ENCODE measurements around the gene GLIS1.

Gene GLIS1

DNA sequence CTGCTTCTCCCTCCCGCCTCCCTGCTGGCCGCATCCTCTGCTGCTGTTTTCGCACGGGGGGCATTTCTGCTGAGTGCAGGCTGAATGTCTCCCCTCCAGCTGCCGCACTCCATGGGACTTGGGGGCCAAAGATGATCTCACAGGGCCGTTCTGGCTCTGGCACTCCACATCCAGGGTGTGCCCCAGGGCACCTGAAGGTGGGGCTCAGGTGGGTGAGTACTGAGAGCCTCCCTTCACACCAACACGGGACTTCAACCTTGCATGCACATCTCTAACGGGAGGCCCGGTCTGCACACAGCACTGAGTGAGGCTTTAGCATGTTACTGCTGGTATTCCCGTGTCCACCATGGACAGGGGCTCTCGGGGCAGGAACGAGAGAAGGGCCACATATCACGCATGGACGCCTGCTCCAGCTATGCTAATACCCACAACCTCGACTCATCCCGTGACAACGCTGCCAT, 190.9 kb downstream of the GLIS1 start:
- DNase-seq (ENCODE audit: low spot score): no peak

DNA sequence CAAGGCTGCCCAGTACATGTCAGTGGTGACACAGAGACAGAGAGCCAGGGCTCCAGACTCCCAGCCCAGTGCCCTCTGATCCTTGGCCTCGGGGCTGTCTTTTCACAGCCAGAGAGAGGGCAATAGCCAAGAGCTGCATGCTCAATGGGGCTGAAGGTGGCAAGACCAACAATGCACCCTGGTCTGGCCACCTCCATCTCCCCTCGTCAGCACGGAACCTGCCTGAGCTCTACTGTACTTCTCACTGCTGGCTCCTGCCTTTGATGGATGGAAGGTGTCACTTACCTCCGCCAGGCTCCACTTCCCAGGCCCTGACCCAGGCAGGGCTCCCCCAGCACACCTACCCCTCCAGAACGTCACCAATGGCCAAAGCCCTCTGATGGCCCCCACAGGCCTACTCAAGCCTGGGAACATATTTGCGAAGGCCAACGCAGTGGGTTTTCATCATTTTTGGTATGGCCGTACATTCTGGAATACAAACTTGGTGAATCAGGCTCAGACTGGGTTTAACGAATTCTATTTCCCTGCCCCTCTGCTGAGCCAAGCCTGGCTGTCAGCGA, 191.7 kb downstream of the GLIS1 start:
- no peak for DNase-seq (ENCODE audit: low spot score)

DNA sequence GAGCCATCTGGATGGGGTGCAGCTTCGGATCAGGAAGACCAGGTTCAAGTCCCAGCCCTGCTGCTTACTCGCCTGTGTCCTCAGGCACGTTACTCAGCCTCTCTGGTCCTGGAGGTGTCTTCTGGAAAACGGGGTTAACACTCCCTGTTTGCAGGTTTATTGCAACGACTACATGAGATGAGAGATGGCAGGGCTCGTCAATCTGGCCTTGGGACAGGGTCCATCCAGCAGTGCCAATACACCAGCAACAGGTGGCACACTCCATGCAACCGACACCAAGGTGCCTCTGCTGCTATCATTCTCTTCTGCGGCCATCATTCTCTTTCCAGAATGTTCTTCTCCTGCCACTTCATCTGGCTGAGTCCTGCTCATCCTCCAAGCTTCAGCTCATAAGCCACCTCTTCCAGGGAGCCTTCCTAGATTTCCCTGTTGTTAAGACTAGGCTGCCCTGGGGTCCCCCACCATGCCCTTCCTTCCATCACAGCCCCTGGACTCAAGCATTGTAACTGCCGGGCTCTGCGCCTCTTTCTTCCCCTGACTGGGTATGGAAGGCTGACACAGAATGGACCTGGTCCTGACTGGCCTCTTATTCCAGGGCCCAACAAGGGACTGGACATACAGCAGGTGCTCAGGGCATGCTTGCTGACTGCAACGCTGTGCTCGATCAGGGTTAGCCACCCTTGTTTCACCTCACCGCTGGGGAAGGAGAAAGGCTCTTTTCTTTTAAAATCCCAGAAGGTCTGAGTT, 192.4 kb downstream of the GLIS1 start:
- no peak for DNase-seq (ENCODE audit: low spot score)

DNA sequence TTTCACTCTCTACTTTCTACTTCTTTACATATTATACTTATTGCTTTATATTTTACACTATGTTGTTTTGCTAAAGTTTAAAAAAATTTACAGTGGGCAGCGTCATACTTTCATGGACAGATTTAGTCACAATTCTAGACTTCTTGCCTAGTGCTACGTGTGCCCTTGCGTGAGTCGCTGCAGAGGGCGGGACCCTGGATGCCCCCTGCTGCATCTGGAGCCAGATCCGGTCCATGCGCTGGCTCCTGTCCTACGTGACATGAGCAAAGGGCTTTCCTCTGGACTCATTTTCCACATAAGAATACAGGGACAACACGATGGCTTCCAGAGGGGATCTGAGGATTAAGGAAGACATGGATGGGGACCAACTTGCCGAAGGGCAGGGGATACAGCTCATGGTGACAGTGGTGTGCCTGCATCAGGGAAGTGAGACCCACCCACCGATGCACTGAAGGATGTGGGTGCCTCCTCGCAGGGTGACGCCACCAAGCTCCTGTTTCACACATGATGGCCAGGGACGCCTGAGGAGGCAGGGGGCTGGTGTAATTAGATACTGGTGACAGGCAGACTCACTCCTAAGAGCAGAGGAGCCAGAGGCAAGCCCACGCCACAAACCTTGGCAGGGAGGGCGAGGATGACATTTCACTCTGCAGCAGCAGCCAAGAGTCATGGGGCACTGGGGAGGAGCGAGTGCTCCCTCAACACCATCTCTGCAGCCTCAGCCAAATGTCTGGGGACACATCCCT, 193.1 kb downstream of the GLIS1 start:
- no peak for DNase-seq (ENCODE audit: low spot score)

DNA sequence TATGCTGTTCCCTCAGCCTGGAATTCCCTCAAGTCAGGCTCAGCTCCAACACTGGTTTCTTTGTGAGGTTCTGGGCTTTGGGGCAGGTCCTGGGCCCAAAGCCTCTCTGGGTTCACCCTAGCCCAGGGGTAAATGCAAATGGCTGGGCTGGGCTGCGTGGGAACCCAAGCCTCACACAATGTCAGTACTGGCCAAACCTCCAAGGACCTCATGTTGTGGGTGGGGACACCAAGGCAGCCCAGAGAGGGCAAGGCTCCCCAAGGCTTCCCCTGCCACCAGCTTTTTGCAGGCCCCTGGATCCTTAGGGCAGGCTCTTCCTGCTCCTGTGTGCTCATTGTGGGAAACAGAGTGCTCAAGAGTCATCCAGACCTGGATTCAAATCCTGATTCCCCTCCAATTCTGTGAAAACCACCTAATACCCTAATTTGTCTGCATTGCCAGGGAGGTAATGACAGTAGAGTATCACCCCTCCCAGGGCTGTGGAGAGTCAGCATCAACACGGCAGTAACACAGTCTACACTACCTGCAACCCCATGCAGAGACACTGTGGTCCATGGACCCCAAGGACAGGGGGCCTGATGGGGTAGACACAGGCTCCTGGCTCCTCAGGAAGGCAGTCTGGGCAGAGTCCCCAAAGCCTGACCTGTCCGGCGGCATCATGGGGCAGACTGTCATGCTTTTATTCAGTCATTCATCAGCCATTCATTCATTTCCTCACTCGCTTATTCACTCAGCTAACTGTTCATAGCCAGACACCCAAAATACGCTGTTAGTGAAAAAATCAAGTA, 194.0 kb downstream of the GLIS1 start:
- DNase-seq (ENCODE audit: low spot score): no peak

DNA sequence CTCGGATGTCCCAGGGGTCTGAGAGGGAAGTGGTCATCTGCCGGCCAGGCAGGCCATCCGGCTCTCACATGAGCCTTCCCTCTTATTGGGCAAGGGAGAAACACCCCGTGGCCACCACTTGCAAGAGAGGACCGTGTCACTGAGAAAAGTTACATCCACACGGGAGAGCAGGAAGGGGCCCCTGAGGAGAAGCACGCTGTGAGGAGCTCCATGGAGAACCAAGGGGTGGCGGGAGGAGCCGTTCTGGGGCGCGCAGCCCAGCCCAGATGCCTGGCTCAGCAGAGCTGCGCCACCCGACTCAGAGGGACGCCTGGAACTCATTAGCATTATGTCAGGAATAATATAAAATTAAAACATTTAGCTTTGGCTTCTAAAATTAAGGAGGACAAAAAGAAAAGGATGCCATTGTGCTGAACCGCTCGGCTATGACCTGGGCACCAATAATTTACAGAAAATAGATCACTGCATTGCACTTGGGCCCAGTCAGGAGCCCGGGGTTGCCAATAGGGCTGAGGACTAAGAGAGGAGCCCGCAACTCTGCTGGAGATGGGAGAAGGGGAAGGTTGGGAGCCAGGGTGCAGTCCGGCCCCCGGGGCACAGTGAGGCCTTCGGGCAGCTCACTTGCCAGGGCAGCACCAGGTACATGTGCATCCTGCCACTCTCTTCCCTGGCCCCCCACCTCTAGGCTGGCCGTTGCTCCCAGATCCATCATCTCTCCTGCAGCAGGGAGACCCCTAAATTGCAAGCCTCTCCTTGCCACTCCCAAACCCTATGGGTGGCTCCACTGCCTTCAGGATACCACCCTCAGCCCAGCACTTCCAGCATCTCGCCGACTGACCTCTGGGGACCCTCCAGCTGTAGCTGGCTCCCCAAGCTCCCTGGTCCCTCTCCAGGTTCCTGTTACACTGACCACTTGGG, 194.9 kb downstream of the GLIS1 start:
- DNase-seq (ENCODE audit: low spot score): no peak

DNA sequence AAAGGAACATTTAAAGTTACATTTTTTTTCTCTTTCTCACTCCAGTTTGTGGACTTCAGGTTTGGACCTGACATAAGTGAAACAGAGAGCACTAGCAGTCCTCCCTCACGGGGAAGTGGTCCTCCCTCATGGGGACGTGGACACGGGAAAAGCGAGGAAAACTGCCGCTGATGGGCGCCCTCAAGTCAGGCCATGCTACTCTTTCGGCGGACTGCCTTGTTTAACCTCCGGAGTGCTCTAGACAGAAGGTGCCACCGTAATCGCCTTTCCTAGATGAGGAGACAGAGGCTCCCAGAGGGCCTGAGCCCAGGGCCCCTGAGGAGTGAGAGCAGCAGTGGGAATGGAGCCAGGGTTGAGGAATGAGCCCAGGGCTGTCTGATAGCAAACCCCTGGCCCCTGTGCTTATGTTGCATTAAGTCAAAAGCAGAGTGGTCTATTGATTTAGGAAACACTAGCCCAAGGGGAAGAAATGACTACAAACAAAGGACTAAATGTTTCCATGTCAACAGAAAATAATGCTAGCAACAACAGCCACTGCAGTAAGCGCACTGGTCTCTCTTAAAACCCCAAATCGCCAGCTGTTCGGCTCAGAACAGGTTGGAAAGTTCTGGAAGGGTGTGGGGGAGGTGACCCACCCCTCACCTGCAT, 195.7 kb downstream of the GLIS1 start:
- no peak for DNase-seq (ENCODE audit: low spot score)

DNA sequence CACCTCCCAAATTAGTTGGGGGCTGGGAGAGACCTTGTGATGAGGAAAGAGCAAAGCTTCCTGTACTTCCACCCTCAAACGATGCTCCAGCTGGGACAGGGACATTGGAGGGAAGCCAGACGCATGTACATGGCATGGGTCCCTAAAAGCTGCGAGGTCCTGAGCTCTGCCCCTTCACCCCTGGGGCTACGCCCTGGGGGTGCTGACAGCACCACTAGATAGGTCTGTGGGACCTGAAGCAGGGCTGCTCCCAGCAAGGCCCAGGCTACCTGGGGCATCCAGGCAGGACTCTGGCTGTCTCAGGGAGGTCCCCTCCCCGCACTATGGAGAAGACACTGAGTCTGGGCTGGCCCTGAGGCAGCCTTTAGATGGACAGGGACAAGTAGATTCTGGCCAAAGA, 196.4 kb downstream of the GLIS1 start:
- no peak for DNase-seq (ENCODE audit: low spot score)

DNA sequence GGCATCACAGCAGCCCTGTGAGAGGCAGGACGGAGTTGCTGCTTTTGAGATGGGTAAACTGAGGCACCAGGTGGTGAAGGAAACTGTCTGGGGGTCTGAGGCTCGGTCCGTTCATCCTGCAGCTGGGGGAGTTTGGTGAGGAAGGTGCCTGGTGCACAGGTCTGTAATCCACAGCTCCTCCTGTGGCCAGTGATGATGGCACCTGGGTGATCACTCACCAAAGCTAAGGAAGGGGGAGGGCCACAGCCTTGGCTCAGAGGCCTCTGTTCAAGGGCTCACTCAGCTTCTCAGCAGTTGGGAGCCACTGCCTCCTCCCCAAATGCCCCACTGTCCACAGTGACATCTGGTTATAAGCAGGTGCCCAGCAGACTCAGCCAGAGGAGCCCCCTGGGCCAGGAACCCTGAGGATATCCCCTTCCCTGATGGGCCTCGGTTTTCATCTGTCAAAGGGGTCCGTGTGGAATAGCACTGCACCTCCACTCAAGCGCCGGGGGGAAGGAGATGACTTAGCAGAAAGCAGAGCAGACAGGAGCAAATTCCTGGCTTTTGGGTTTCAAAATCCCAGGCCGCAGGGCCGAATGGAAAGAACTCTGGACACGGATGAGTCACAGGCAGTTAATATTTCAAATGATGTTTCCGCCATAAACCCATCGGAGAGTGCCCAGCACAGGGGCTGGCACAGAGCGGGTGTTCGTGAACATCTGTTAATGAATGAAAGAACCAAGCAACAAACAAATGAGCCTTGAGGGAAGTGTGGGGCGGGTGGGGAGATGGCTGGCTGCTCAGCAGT, 197.0 kb downstream of the GLIS1 start:
- no peak for DNase-seq (ENCODE audit: low spot score)

DNA sequence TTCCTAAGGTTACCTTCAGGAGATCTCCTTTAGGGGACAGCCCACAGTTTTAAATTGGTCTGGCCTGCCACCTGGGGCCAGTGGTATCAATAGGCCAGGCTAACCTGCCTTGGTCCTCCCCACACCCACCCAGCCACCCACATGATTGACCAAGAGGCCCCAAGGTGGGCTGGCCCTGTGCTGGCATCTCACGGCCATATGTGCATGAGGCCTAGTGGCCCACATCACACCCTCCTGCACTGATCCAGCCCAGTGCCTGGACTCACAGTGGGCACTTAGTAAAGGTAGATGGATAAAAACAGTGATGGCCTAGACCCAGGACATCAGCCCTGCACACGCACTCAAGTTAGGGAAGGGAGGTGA, 197.7 kb downstream of the GLIS1 start:
- no peak for DNase-seq (ENCODE audit: low spot score)

DNA sequence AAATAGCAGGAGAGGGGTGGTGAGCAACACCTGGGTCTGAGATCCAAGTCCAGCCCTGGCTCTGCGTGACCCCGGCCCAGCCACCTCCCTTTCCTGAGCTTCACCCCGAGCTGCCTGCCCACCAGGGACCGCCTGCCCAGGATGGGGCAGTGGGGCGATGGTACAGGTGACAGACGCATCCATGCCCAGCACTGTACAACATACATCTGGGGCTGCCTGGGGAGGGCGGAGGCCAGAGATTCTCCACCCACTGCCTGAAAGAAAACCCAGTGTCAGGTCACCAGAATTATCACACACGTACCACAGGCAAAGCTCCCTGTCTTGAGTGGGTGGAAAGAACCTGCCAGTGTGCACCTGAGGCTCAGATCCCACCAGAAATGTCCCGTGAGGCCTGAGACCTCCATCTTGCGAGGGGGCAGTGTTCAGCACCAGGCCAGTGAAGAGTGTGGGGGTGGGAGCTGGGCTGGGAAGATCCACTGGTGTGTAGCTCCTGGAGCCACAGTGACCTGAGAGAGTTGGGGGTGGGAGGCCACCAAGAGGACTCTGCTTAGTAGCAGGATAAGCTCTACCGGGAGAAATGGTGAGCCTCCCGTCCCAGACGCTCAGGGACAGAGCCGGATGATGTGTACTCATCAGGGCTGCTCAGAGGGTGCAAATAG, 198.2 kb downstream of the GLIS1 start:
- no peak for DNase-seq (ENCODE audit: low spot score)

DNA sequence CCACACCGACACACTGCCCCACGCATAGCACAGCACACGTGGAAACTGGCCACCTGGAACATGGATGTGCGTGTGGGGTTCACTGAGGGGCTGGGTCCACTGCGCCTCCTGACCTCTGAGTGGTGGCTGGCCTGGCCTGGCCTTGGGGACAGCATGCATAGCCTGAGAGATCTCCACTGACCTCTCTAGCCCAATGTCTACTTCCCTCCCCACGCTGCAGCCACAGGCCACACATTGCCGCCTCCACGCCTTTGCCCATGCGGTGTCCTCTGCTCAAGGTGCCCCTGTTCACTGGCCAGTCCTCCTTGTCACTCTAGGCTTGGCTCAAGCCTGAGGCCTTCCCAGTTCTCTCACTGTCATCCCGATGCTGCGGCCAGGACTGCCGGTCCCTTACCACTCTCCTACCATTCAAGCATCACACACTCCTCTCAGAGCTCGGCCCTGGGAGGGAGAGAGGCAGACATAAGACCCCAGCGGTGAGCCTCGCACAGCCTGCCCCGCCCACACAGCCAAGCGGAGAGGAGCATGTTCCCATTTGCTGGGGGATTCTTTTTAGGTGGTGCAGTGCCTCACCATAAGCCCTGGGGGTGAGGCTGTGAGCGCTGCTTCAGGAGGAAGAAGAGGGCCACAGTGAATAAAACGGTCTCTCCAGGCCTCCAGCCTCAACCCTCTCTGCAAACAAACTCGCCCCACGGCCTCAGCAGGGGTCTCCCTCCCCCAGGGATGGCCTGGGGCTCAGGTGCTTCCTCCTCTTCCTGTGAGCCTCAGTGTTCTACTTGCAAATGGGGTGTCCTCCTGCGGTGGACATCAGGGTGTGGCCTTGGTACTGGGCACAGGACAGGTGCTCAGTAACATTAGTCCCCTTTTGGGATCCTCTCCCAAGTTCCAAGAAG, 199.0 kb downstream of the GLIS1 start:
- DNase-seq (ENCODE audit: low spot score): no peak

DNA sequence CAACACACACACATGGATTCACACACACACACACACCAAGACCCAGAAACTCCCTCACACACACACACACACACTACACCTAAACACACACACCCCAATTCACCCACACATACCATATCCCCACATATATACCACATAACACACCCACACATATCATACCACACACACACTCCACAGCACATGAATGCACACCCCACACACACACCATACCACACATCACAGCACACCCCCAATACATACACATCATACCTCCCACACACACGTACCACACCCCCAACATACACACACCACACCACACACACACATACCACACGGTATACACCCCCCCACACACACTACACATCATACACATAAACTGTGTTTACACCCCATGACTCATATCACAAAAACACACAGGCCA, 199.7 kb downstream of the GLIS1 start:
- no peak for DNase-seq (ENCODE audit: low spot score)

DNA sequence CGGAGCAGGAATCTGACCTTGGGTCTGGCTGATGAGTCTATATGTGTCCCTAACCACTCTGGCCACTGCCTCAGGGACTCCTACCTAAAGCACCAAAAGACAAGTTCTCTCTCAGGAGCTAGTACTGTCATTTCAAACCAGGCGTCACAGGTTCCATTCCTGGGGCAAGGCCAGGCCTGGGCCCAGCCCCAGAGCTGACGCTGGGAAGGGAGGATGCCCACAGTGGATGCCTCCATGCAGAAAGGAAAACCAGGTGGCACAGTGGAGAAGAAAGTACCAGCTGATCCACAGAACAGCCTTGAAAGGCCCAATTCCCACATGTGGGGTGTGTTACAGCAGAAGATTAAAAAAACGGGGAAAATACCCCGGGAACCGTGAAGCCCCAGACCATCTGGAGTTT, 202.4 kb downstream of the GLIS1 start:
- no peak for DNase-seq (ENCODE audit: low spot score)

DNA sequence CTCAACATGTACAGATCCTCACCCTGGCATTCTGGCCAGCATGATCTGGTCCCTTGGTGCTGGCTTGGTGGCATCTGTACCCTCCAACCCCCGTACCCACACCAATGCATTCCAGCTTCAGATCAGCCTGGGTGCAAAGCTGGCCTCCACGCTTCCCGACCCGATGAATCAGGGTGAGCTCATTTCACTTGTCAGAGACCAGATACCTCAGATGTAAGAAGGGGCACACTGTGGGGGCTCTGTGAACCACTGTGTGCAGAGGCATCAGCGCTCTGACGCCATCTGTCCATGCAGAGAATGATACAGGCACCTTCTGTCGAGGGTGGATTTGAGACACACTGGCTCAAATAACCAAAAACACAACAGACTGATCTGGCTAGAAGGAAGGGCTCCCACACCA, 203.1 kb downstream of the GLIS1 start:
- no peak for DNase-seq (ENCODE audit: low spot score)

DNA sequence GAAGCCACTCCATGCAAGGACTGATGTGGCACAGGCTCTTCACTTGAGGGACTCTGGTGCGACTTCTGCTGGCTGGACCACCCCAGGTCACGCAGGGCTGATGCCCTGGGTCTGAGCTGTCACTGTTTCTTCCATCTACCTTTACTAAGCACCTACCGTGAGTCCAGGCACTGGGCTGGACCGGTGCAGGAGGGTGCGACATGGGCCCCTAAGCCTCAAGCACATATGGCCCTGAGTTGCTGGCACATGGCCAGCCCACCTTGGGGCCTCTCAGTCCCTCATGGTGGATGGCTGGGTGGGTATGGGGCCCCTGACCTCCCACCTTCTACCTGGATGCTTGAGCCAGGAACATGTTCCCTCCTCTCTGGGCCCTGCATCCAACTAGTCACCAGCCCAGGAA, 203.7 kb downstream of the GLIS1 start:
- DNase-seq (ENCODE audit: low spot score): no peak

DNA sequence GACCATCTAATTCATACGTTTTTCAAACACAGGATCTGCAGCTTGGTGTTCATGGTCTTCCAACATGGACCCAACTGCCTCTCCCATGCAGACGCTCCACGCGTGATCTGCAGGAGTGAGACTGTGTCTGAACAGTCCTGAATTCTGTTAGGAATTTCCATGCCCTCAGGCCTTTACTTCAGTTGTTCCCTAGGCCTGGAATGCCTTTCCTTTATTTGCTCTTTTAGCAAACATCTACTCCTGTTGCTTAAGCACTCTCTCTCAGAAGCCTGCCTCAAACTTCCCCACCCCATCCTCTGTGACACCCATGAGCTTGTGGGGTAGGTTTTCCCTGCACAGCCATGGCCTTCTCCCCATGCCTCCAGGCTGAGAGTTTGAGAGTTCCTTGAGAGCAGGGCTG, 206.1 kb downstream of the GLIS1 start:
- no peak for DNase-seq (ENCODE audit: low spot score)

DNA sequence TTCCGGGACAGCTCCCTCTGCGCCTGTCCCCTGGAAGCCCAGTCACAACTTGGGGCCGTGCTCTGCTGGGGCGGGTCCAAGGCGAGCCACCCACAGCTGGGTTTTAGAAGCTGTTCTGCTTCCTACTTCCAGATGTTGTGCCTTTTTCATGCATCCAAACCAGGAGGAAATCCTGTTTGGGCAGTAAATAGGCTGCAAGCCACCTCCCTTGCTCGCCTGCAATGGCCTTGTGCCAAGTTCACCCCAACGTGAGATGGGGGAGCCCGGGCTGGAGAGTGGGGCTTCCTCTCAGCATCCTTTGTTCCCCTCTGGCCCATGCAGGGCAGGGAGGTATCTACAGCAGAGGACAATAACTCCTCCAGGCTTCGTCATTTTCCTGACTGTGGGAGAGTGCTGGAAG, 206.6 kb downstream of the GLIS1 start:
- DNase-seq (ENCODE audit: low spot score): no peak

DNA sequence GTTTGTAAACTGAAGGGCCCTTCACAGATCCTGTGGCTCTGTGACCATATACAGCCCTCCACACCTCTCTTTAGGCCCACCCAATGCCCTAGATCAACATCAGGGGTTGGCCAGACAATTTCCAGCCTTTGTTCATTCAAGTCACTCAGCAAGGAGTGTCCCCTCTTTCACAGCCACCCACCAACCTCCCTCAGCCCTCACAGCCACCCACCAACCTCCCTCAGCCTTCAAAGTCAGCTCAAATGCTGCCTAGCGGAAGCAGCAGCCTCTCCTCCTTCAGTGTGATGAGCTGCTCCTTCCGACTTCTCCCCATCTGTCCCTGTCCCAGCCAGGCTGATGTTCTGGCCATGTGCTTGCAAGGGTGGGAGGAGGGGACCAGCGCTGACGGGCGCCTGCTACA, 208.4 kb downstream of the GLIS1 start:
- DNase-seq (ENCODE audit: low spot score): no peak
